GM23248 (cell line): ENCODE results near the gene TPRG1L. TPM values are rescaled to one million over a fixed set of nuclear protein-coding genes. Genes with fewer than 3 reads are reported as not detected.
"Not testable (repeated sequence)": the region's sequence is repeated elsewhere in the genome, so short reads cannot be mapped to it uniquely, and the experiment has no call there.

Source experiments
- DNase-seq: peaks from one replicate; pipeline ENCODE4 v3.0.0-alpha.2; 2015
- H2AFZ ChIP-seq: fragments of 200-600 bp; sonication (generic); 2 replicates; pipeline ENCODE4 v1.6.1; 2016; ENCODE audit warnings: antibody characterized with exemption
- H3F3A ChIP-seq: fragments of 200-600 bp; sonication (generic); 2 replicates; pipeline ENCODE4 v1.6.1; 2016; ENCODE audit warnings: mild to moderate bottlenecking, antibody characterized with exemption, mixed run types; ENCODE audit not compliant: insufficient read depth
- H3K27ac ChIP-seq: fragments of 200-600 bp; sonication (generic); 2 replicates; pipeline ENCODE4 v1.5.1; 2016; ENCODE audit warnings: mild to moderate bottlenecking
- H3K27me3 ChIP-seq: fragments of 200-600 bp; sonication (generic); replicated peaks from 2 replicates; pipeline ENCODE4 v1.6.1; 2016; ENCODE audit warnings: mild to moderate bottlenecking; ENCODE audit not compliant: insufficient read depth
- H3K36me3 ChIP-seq: fragments of 200-600 bp; sonication (generic); 2 replicates; pipeline ENCODE4 v1.6.1; 2016; ENCODE audit warnings: low read depth, mild to moderate bottlenecking
- H3K4me1 ChIP-seq: fragments of 200-600 bp; sonication (generic); 2 replicates; pipeline ENCODE4 v1.6.1; 2016; ENCODE audit warnings: mild to moderate bottlenecking; ENCODE audit not compliant: insufficient read depth
- H3K4me2 ChIP-seq: fragments of 200-600 bp; sonication (generic); one replicate; pipeline ENCODE4 v1.6.1; 2016; ENCODE audit warnings: mild to moderate bottlenecking; ENCODE audit not compliant: unreplicated experiment
- H3K4me3 ChIP-seq: fragments of 200-600 bp; sonication (generic); 2 replicates; pipeline ENCODE4 v1.5.1; 2016; ENCODE audit warnings: mild to moderate bottlenecking
- H3K79me2 ChIP-seq: fragments of 200-600 bp; sonication (generic); 2 replicates; pipeline ENCODE4 v1.6.1; 2016; ENCODE audit warnings: mild to moderate bottlenecking; ENCODE audit not compliant: insufficient read depth
- H3K9ac ChIP-seq: fragments of 200-600 bp; sonication (generic); 2 replicates; pipeline ENCODE4 v1.6.1; 2016; ENCODE audit warnings: mild to moderate bottlenecking
- H3K9me2 ChIP-seq: fragments of 200-600 bp; sonication (generic); 2 replicates; pipeline ENCODE4 v1.6.1; 2016; ENCODE audit warnings: mixed run types, mild to moderate bottlenecking, moderate library complexity; ENCODE audit not compliant: insufficient read depth
- H3K9me3 ChIP-seq: fragments of 200-600 bp; sonication (generic); one replicate; pipeline ENCODE4 v1.6.1; 2017; ENCODE audit warnings: low read depth
- H4K20me1 ChIP-seq: fragments of 200-600 bp; sonication (generic); 2 replicates; pipeline ENCODE4 v1.6.0; 2016; ENCODE audit not compliant: insufficient read depth
- EZH2 ChIP-seq: fragments of 200-600 bp; sonication (generic); IDR thresholded peaks from 2 replicates; pipeline ENCODE4 v1.6.1; 2018; ENCODE audit warnings: antibody characterized with exemption, mild to moderate bottlenecking; ENCODE audit not compliant: insufficient read depth, poor library complexity, severe bottlenecking
- EZH2phosphoT487 ChIP-seq: fragments of 200-600 bp; sonication (generic); IDR thresholded peaks from 2 replicates; pipeline ENCODE4 v1.6.1; 2018; ENCODE audit warnings: antibody characterized with exemption, moderate library complexity, mild to moderate bottlenecking, low read depth; ENCODE audit not compliant: insufficient read depth
- WGBS, 2 experiments: methylation state at CpG; one replicate each; pipeline ENCODE4 v1.1.6; 2015 to 2017; ENCODE audit warnings: low lambda C conversion rate in 2 of 2, low coverage in 1 of 2; ENCODE audit errors: missing lambda C conversion rate in 2 of 2; 5-methylcytosine and 5-hydroxymethylcytosine counted together
- in situ Hi-C: fragments of 300-500 bp; cut with MboI; formaldehyde crosslinking; loops from 2 replicates; pipeline ENCODE4 v1.15.0; 2020
- polyA plus RNA-seq: library from polyadenylated mRNA; unstranded; fragments of >200 nt; fragmentation: Nextera tagmentation; extraction: Ambion mirVana; gene quantifications from 2 replicates; pipeline ENCODE4 v1.2.1, GENCODE V29; 2016
- total RNA-seq: library from RNA; depleted of rRNA; stranded (reverse); fragments of >200 nt; shearing (Covaris generic); gene quantifications from 2 replicates; pipeline ENCODE4 v1.2.3, GENCODE V29; 2014

The TPRG1L gene
- total and polyA plus RNA-seq, 2 experiments from 2014 or later, result 30.7 to 30.9 TPM

DNA sequence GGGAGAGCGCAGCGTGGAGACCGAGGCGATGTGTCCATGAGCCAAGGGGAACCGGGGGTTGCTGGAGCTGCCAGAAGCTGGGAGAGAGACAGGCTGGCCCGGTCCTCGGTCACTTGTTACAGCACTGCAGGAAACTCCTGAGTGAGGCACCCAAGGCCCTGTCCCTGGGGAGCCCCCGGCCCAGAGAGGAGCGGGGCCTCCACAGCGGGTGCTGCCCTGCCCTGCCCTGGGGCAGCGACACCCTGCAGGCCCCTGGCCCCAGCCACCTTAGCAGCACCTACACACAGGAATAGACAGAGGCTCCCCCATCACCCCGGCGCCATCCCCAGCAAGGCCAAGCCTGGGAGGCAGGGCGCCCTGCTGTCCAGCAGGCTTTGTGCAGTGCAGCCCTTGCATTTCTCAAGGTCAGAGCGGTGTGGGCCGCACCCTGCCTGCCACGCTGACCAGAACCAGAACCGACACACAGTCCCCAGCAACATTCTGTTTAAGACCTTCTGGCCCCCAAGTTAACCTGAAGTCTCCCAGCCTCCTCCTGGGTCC, 6.9 kb upstream of the TPRG1L start:
- Histone ChIP-seq H3K9ac (no peak overlapping the region), H3K36me3 (no peaks in the 10 kb centered on the region), H3K4me1 (no peaks in the 10 kb centered on the region), H3F3A (no peaks in the 10 kb centered on the region), H3K4me3 (no peak overlapping the region), H4K20me1 (no peaks in the 10 kb centered on the region), H3K79me2 (peaks cover 2% of the 10 kb centered on the region), H2AFZ (no peak overlapping the region), H3K4me2 (no peak overlapping the region), H3K27me3 (no peaks in the 10 kb centered on the region), H3K9me3 (no peaks in the 10 kb centered on the region), H3K27ac (no peak overlapping the region), H3K9me2 (no peaks in the 10 kb centered on the region)
- WGBS, 2 experiments, result 67 to 71% methylated on average over 13 to 18 of the region's 18 CpGs
- DNase-seq, result no peak
- in situ Hi-C loops, result no loop called here
- TF ChIP-seq EZH2phosphoT487 (no peak), EZH2 (no peak)

DNA sequence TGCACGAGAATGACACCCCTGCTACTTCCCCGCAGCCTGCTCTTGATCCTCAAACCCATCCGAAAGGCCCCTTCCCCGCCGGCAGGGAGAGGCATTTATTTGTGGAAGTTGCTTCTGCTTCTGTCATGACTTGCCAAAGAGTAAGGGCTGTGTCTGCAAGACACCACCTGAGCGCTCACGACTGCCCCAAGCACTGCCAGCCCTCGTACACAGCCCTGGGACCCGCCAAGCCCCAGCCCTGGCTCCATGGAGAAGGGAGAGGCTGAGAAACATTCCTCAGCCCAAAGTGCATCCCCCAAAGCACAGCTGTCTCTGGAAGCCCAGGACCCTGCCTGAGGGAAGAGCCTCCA, 6.3 kb upstream of the TPRG1L start:
- Histone ChIP-seq H3K9me3 (no peaks in the 10 kb centered on the region), H3K79me2 (peaks cover 8% of the 10 kb centered on the region), H4K20me1 (no peaks in the 10 kb centered on the region), H3F3A (no peaks in the 10 kb centered on the region), H3K27me3 (no peaks in the 10 kb centered on the region), H3K27ac (no peak overlapping the region), H3K9me2 (no peaks in the 10 kb centered on the region), H3K4me1 (peaks cover 5% of the 10 kb centered on the region; the same call in 1 of the 2 replicates), H2AFZ (no peak overlapping the region), H3K9ac (no peak overlapping the region), H3K36me3 (no peaks in the 10 kb centered on the region), H3K4me3 (no peak overlapping the region), H3K4me2 (no peak overlapping the region)
- no peak for DNase-seq
- in situ Hi-C loops, result no loop called here
- TF ChIP-seq EZH2phosphoT487, result no peak
- no peak for TF ChIP-seq EZH2
- WGBS, 2 experiments, result 77 to 92% methylated on average over 9 of the region's 9 CpGs

DNA sequence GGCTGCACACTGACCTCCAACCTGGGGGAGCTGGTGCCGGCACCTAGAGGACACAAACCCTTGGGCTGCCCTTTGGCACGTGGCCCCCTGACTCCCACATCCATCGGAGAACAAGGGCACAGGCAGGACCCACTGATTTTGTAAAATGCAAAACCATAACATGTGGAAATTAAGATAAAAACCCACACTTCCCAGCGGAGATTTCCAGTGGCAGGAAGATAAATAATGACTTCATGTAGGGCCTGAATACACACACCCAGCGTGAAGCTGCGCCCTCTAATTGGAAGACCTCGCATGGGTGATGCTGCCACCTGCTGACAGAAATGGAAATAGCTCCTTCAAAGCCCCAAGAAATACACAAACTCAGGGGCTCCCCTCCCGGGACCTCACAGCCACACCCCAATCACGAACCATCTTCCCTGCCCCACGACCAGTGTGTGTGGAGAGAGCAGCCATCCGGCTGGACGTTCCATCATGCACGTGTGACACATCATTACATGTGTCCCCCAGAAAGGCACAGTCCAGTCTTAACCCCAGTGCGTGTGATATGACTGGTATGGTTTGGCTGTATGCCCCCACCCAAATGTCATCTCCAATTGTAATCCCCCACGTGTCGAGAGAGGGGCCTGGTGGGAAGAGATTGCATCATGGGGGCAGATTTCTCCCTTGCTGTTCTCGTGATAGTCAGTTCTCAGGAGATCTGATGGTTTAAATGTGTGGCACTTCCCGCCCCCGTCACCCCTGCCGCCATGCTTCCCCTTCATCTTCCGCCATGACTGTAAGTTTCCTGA, 5.7 kb upstream of the TPRG1L start:
- H3K9me2 ChIP-seq, result no peaks in the 10 kb centered on the region
- no peak for TF ChIP-seq EZH2
- no peak for TF ChIP-seq EZH2phosphoT487

DNA sequence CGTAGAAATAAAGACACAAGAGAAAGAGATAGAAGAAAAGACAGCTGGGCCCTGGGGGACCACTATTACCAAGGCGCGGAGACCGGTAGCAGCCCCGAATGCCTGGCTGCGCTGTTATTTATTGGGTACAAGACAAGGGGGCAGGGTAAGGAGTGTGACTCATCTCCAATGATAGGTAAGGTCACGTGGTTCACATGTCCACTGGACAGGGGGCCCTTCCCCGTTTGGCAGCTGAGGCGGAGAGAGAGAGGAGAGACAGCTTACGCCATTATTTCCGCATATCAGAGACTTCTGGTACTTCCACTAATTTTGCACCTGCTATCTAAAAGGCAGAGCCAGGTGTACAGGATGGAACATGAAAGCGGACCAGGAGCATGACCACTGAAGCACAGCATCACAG, 4.1 kb upstream of the TPRG1L start:
- WGBS, 2 experiments, result 77 to 79% methylated on average over 12 of the region's 12 CpGs
- Histone ChIP-seq H3K9me2 (no peaks in the 10 kb centered on the region), H3K4me2 (no peak overlapping the region), H2AFZ (no peak overlapping the region), H3K27ac (no peak overlapping the region), H3K4me1 (peaks cover 9% of the 10 kb centered on the region; the same call in 1 of the 2 replicates), H3K27me3 (no peaks in the 10 kb centered on the region), H4K20me1 (no peaks in the 10 kb centered on the region), H3K9me3 (no peaks in the 10 kb centered on the region), H3K9ac (no peak overlapping the region), H3K4me3 (no peak overlapping the region), H3K36me3 (no peaks in the 10 kb centered on the region), H3K79me2 (peaks cover 20% of the 10 kb centered on the region), H3F3A (no peaks in the 10 kb centered on the region)
- in situ Hi-C loops, result loop anchor here (10.0 kb wide), 1 partner anchor 136 kb away; no protein-coding TSS in a partner anchor
- TF ChIP-seq EZH2 (no peak), EZH2phosphoT487 (no peak)
- no peak for DNase-seq

More for the DNA sequence above, 5.7 kb upstream of the TPRG1L start:
- no peaks in the 10 kb centered on the region for H3F3A ChIP-seq
- no peak overlapping the region for H3K9ac ChIP-seq
- WGBS, 2 experiments, result 17 to 19% methylated on average over 21 of the region's 21 CpGs
- in situ Hi-C loops, result no loop called here
- no peak overlapping the region for H2AFZ ChIP-seq
- DNase-seq, result peak; percentile 87
- no peaks in the 10 kb centered on the region for H3K9me3 ChIP-seq
- H3K4me2 ChIP-seq, result no peak overlapping the region
- H3K4me3 ChIP-seq, result no peak overlapping the region
- H3K27ac ChIP-seq, result no peak overlapping the region
- H3K36me3 ChIP-seq, result no peaks in the 10 kb centered on the region
- H3K79me2 ChIP-seq, result peaks cover 14% of the 10 kb centered on the region
- no peaks in the 10 kb centered on the region for H4K20me1 ChIP-seq
- H3K4me1 ChIP-seq, result peaks cover 7% of the 10 kb centered on the region; the same call in 1 of the 2 replicates
- H3K27me3 ChIP-seq, result no peaks in the 10 kb centered on the region

DNA sequence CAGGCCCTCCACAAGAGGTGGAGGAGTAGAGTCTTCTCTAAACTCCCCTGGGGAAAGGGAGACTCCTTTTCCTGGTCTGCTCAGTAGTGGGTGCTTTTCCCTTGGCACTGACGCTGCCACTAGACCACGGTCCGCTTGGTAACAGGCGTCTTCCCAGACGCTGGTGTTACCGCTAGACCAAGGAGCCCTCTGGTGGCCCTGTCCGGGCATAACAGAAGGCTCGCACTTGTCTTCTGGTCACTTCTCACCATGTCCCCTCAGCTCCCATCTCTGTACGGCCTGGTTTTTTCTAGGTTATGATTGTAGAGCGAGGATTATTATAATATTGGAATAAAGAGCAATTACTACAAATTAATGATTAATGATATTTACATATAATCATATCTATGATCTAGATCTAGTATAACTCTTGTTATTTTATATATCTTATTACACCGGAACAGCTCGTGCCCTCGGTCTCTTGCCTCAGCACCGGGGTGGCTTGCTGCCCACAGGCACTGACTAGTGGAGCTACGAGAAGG, 3.6 kb upstream of the TPRG1L start:
- peaks cover 25% of the 10 kb centered on the region for H3K79me2 ChIP-seq
- not testable (repeated sequence) for H3K9me3 ChIP-seq, H3K9me2 ChIP-seq, H3K27me3 ChIP-seq, H3K36me3 ChIP-seq, H3K4me2 ChIP-seq, H3K9ac ChIP-seq, H3K27ac ChIP-seq, H4K20me1 ChIP-seq, H3K4me3 ChIP-seq, H2AFZ ChIP-seq, H3F3A ChIP-seq
- in situ Hi-C loops, result loop anchor here (10.0 kb wide), 1 partner anchor 136 kb away; no protein-coding TSS in a partner anchor
- H3K4me1 ChIP-seq, result peaks cover 14% of the 10 kb centered on the region; the same call in 1 of the 2 replicates
- WGBS, 2 experiments, result 19 to 29% methylated on average over 15 of the region's 15 CpGs
- DNase-seq, result peak; percentile 42

DNA sequence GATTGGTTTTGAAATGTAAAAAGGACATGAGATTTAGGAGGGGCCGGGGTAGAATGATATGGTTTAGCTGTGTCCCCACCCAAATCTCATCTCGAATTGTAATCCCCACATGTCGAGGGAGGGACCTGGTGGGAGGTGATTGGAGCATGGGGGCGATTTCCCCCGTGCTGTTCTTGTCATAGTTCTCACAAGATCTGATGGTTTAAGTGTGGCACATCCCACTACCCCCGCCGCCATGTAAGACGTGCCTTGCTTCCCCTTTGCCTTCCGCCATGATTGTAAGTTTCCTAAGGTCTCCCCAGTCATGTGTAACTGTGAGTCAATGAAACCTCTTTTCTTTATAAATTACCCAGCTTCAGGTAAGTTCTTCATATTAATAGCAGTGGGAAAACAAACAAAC, 2.7 kb upstream of the TPRG1L start:
- H3K9me2 ChIP-seq, H3F3A ChIP-seq, H3K4me2 ChIP-seq, H3K27me3 ChIP-seq, H3K9ac ChIP-seq, H3K36me3 ChIP-seq, H3K27ac ChIP-seq, DNase-seq, H2AFZ ChIP-seq, H3K9me3 ChIP-seq, H3K4me3 ChIP-seq, H4K20me1 ChIP-seq: not testable (repeated sequence)
- H3K79me2 ChIP-seq, result peaks cover 25% of the 10 kb centered on the region
- in situ Hi-C loops, result loop anchor here (10.0 kb wide), 1 partner anchor 137 kb away; no protein-coding TSS in a partner anchor
- H3K4me1 ChIP-seq, result peaks cover 14% of the 10 kb centered on the region; the same call in 1 of the 2 replicates
- WGBS, 2 experiments, result 65 to 66% methylated on average over 9 of the region's 9 CpGs
